Naive thymus-derived CD4-positive, alpha-beta T cell (primary cell): ENCODE data around the gene SULF2. TPM values are rescaled to one million over a fixed set of nuclear protein-coding genes. Genes with fewer than 3 reads are reported as not detected.

Source experiments
- ATAC-seq: fragments of 150-1000 bp; cut with Tn5 transposase; 2 replicates; pipeline ENCODE4 v1.10.0; 2021; ENCODE audit warnings: mild to moderate bottlenecking, moderate library complexity
- CTCF ChIA-PET: fragments of 350-600 bp; sonication (Branson Sonifier 250); formaldehyde crosslinking; loops from one replicate; lab custom pipeline; 2021; ENCODE audit warnings: antibody characterized with exemption; lab: Charles Lee
- POLR2A ChIA-PET: fragments of 350-600 bp; sonication (Branson Sonifier 250); formaldehyde crosslinking; loops from one replicate; lab custom pipeline; 2021; ENCODE audit warnings: antibody characterized with exemption, inconsistent platforms; lab: Charles Lee
- DNase-seq, 9 donors: peaks; one replicate each; pipeline versions ENCODE4 v3.0.0 to v3.0.0-alpha.2; 2020 to 2022; ENCODE audit warnings: mixed read lengths in 1 of 9
- H3K27ac ChIP-seq: one replicate; pipeline ENCODE4 v1.7.0; 2013; ENCODE audit warnings: mild to moderate bottlenecking, low read depth, low read length, moderate library complexity
- H3K27me3 ChIP-seq, 2 donors: one replicate each; pipeline ENCODE4 v1.7.0; 2013; ENCODE audit warnings: low read length in 2 of 2, mild to moderate bottlenecking in 2 of 2, moderate library complexity in 2 of 2; ENCODE audit not compliant: control insufficient read depth in 2 of 2, insufficient read depth in 2 of 2
- H3K36me3 ChIP-seq, 3 experiments: 1 replicate in 2 of 3; 2 replicates in 1 of 3; pipeline ENCODE4 v1.7.0; 2013; ENCODE audit warnings: low read length in 3 of 3, mild to moderate bottlenecking in 3 of 3, moderate library complexity in 1 of 3; ENCODE audit not compliant: insufficient read depth in 3 of 3, control insufficient read depth in 2 of 3
- H3K4me1 ChIP-seq, 2 donors: one replicate each; pipeline ENCODE4 v1.7.0; 2013; ENCODE audit warnings: low read length in 2 of 2, mild to moderate bottlenecking in 2 of 2, moderate library complexity in 1 of 2; ENCODE audit not compliant: control insufficient read depth in 2 of 2, insufficient read depth in 2 of 2
- H3K4me3 ChIP-seq: 2 replicates; pipeline ENCODE4 v1.7.0; 2013; ENCODE audit warnings: mild to moderate bottlenecking, low read length
- H3K9me3 ChIP-seq, 3 experiments: 1 replicate in 2 of 3; 2 replicates in 1 of 3; pipeline ENCODE4 v1.7.0; 2013; ENCODE audit warnings: low read length in 3 of 3; ENCODE audit not compliant: control insufficient read depth in 2 of 3
- H3K27ac Mint-ChIP-seq, 9 donors: one replicate each; pipeline ENCODE4 v1.8.0; 2020 to 2022; ENCODE audit warnings: mixed read lengths in 9 of 9, mild to moderate bottlenecking in 8 of 9, moderate library complexity in 5 of 9, inconsistent platforms in 2 of 9
- H3K27me3 Mint-ChIP-seq, 5 donors: one replicate each; pipeline ENCODE4 v1.8.0; 2021 to 2022; ENCODE audit warnings: mixed read lengths in 5 of 5, mild to moderate bottlenecking in 1 of 5
- H3K36me3 Mint-ChIP-seq, 5 donors: one replicate each; pipeline ENCODE4 v1.8.0; 2020 to 2022; ENCODE audit warnings: mixed read lengths in 5 of 5, mild to moderate bottlenecking in 3 of 5, inconsistent platforms in 1 of 5
- H3K4me1 Mint-ChIP-seq, 7 donors: one replicate each; pipeline ENCODE4 v1.8.0; 2020 to 2022; ENCODE audit warnings: mixed read lengths in 7 of 7, mild to moderate bottlenecking in 3 of 7, inconsistent platforms in 1 of 7
- H3K4me3 Mint-ChIP-seq, 10 donors: one replicate each; pipeline ENCODE4 v1.8.0; 2020 to 2022; ENCODE audit warnings: mild to moderate bottlenecking in 10 of 10, mixed read lengths in 10 of 10, moderate library complexity in 6 of 10, inconsistent platforms in 2 of 10
- H3K9me3 Mint-ChIP-seq, 11 donors: one replicate each; pipeline ENCODE4 v1.8.0; 2020 to 2022; ENCODE audit warnings: mixed read lengths in 11 of 11, mild to moderate bottlenecking in 4 of 11, inconsistent platforms in 1 of 11, moderate library complexity in 1 of 11
- intact Hi-C, 2 donors: fragments of 100-400 bp; cut with micrococcal nuclease; formaldehyde crosslinking; loops; one replicate each; pipeline ENCODE4 v1.15.1; 2023
- polyA plus RNA-seq, 2 donors: library from polyadenylated mRNA; unstranded; fragments of 300-500 nt; fragmentation: Illumina TruSeq; gene quantifications; one replicate each; pipeline ENCODE4 v1.2.3, GENCODE V29; 2021
- total RNA-seq, 6 experiments: library from RNA in 5 of 6; stranded (reverse) in 5 of 6; gene quantifications; 1 replicate in 5 of 6; 2 replicates in 1 of 6; pipeline ENCODE4 v1.2.3 and lab custom pipeline; 2021 to 2026

Gene SULF2
- total and polyA plus RNA-seq, 7 experiments from 2014 or later: 0.43 to 133 (median 1.5) TPM

GRCh38 chr20:47660602-47660905 lies 124.7 kb downstream of the SULF2 start:
- Mint-ChIP-seq H3K4me1 (peaks cover 4 to 11% (median 6%) of the 10 kb centered on the region in 7 donors), H3K27ac (peak overlapping the region in 3 of 9 donors; percentile 12 to 56 (median 21)), H3K9me3 (peaks cover 0 to 3% (median 0%) of the 10 kb centered on the region in 11 donors), H3K27me3 (no peaks in the 10 kb centered on the region), H3K36me3 (peaks cover 0 to 19% (median 4%) of the 10 kb centered on the region in 5 donors), H3K4me3 (no peak overlapping the region)
- Histone ChIP-seq H3K27me3 (no peaks in the 10 kb centered on the region), H3K4me3 (no peak overlapping the region), H3K36me3 (peaks cover 0 to 31% (median 0%) of the 10 kb centered on the region in 3 experiments), H3K9me3 (no peaks in the 10 kb centered on the region), H3K4me1 (no peaks in the 10 kb centered on the region), H3K27ac (no peak overlapping the region)
- ChIA-PET POLR2A (no interaction called here), CTCF (interaction anchor here (4.3 kb wide), 1 partner anchor 960 kb away, joined by 24 read pairs; no protein-coding TSS in a partner anchor)
- ATAC-seq: no peak
- intact Hi-C loops: no loop called here
- DNase-seq: no peak

GRCh38 chr20:47659904-47660601 lies 125.2 kb downstream of the SULF2 start:
- Histone ChIP-seq H3K27ac (no peak overlapping the region), H3K27me3 (no peaks in the 10 kb centered on the region), H3K36me3 (peaks cover 0 to 31% (median 0%) of the 10 kb centered on the region in 3 experiments), H3K9me3 (no peaks in the 10 kb centered on the region), H3K4me3 (no peak overlapping the region), H3K4me1 (no peaks in the 10 kb centered on the region)
- peaks cover 4 to 11% (median 6%) of the 10 kb centered on the region in 7 donors for H3K4me1 Mint-ChIP-seq
- intact Hi-C loops: no loop called here
- H3K9me3 Mint-ChIP-seq: peaks cover 0 to 3% (median 0%) of the 10 kb centered on the region in 11 donors
- H3K36me3 Mint-ChIP-seq: peaks cover 0 to 21% (median 4%) of the 10 kb centered on the region in 5 donors
- no peaks in the 10 kb centered on the region for H3K27me3 Mint-ChIP-seq
- H3K4me3 Mint-ChIP-seq: no peak overlapping the region
- CTCF ChIA-PET: interaction anchor here (4.3 kb wide), 1 partner anchor 960 kb away, joined by 24 read pairs; no protein-coding TSS in a partner anchor
- POLR2A ChIA-PET: no interaction called here
- ATAC-seq (no peak), DNase-seq (no peak)
- H3K27ac Mint-ChIP-seq: peak overlapping the region in 6 of 9 donors; percentile 15 to 63 (median 34)

- Mint-ChIP-seq H3K36me3 (peaks cover 1 to 37% (median 11%) of the 10 kb centered on the region in 5 donors), H3K9me3 (no peaks in the 10 kb centered on the region), H3K4me3 (no peak overlapping the region), H3K4me1 (peaks cover 0 to 2% (median 0%) of the 10 kb centered on the region in 7 donors), H3K27ac (peak overlapping the region in 2 of 9 donors; percentile 23 to 24), H3K27me3 (no peaks in the 10 kb centered on the region)
- ATAC-seq: no peak
- ChIA-PET CTCF (no interaction called here), POLR2A (no interaction called here)
- intact Hi-C loops: no loop called here
- no peaks in the 10 kb centered on the region for H3K9me3 ChIP-seq
- no peak for DNase-seq
- no peak overlapping the region for H3K4me3 ChIP-seq
- H3K27me3 ChIP-seq: no peaks in the 10 kb centered on the region
- H3K36me3 ChIP-seq: peaks cover 0 to 59% (median 14%) of the 10 kb centered on the region in 3 experiments
- peak overlapping the region; percentile 4 for H3K27ac ChIP-seq
- H3K4me1 ChIP-seq: no peaks in the 10 kb centered on the region
These were observed 129.0 kb downstream of the SULF2 start for GRCh38 chr20:47656318-47656717.

GRCh38 chr20:47655635-47656034 lies 129.6 kb downstream of the SULF2 start:
- Mint-ChIP-seq H3K36me3 (peaks cover 5 to 38% (median 17%) of the 10 kb centered on the region in 5 donors), H3K27ac (peak overlapping the region in 3 of 9 donors; percentile 24 to 48 (median 38)), H3K27me3 (no peaks in the 10 kb centered on the region)

GRCh38 chr20:47654370-47654769 lies 130.9 kb downstream of the SULF2 start:
- Mint-ChIP-seq H3K36me3 (peaks cover 10 to 45% (median 17%) of the 10 kb centered on the region in 5 donors), H3K9me3 (no peaks in the 10 kb centered on the region), H3K27ac (peak overlapping the region in 3 of 9 donors; percentile 45 to 60 (median 51)), H3K27me3 (no peaks in the 10 kb centered on the region), H3K4me1 (peaks cover 0 to 3% (median 0%) of the 10 kb centered on the region in 7 donors), H3K4me3 (no peak overlapping the region)
- ATAC-seq: no peak
- H3K27me3 ChIP-seq: no peaks in the 10 kb centered on the region
- no peaks in the 10 kb centered on the region for H3K4me1 ChIP-seq
- H3K36me3 ChIP-seq: peaks cover 0 to 71% (median 19%) of the 10 kb centered on the region in 3 experiments
- intact Hi-C loops: no loop called here
- POLR2A ChIA-PET: no interaction called here
- no peaks in the 10 kb centered on the region for H3K9me3 ChIP-seq
- no peak overlapping the region for H3K4me3 ChIP-seq
- CTCF ChIA-PET: no interaction called here
- H3K27ac ChIP-seq: no peak overlapping the region
- no peak for DNase-seq

More at GRCh38 chr20:47655635-47656034, 129.6 kb downstream of the SULF2 start:
- ATAC-seq (no peak), DNase-seq (no peak)
- peaks cover 0 to 61% (median 14%) of the 10 kb centered on the region in 3 experiments for H3K36me3 ChIP-seq
- ChIA-PET CTCF (no interaction called here), POLR2A (no interaction called here)
- Mint-ChIP-seq H3K4me3 (no peak overlapping the region), H3K4me1 (peaks cover 0 to 3% (median 0%) of the 10 kb centered on the region in 7 donors), H3K9me3 (no peaks in the 10 kb centered on the region)
- intact Hi-C loops: no loop called here
- H3K4me1 ChIP-seq: no peaks in the 10 kb centered on the region
- H3K27ac ChIP-seq: no peak overlapping the region
- no peak overlapping the region for H3K4me3 ChIP-seq
- H3K9me3 ChIP-seq: no peaks in the 10 kb centered on the region
- H3K27me3 ChIP-seq: no peaks in the 10 kb centered on the region

GRCh38 chr20:47653869-47654268 lies 131.4 kb downstream of the SULF2 start:
- no peaks in the 10 kb centered on the region for H3K4me1 ChIP-seq
- no peak overlapping the region for H3K27ac ChIP-seq
- Mint-ChIP-seq H3K27me3 (no peaks in the 10 kb centered on the region), H3K36me3 (peaks cover 10 to 50% (median 17%) of the 10 kb centered on the region in 5 donors), H3K4me3 (no peak overlapping the region), H3K9me3 (no peaks in the 10 kb centered on the region), H3K4me1 (peaks cover 0 to 3% (median 0%) of the 10 kb centered on the region in 7 donors), H3K27ac (peak overlapping the region in 3 of 9 donors; percentile 9 to 60 (median 45))
- H3K36me3 ChIP-seq: peaks cover 0 to 76% (median 24%) of the 10 kb centered on the region in 3 experiments
- POLR2A ChIA-PET: no interaction called here
- DNase-seq (no peak), ATAC-seq (no peak)
- no peak overlapping the region for H3K4me3 ChIP-seq
- intact Hi-C loops: no loop called here
- H3K9me3 ChIP-seq: no peaks in the 10 kb centered on the region
- CTCF ChIA-PET: no interaction called here
- H3K27me3 ChIP-seq: no peaks in the 10 kb centered on the region
